Activated T-helper 1 cell treated with anti-CD3 and anti-CD28 coated beads, Interleukin-12 subunit alpha, Interleukin-12 subunit beta, Interleukin-2, Interleukin-4 antibody, amounts not matched to agents 30 ng/mL and 10 ng/mL and 1 ng/mL, durations not matched to agents 14 hours and 24 hours and 36 hours (primary cell): ENCODE measurements around the gene OPA1. TPM values are rescaled to one million over a fixed set of nuclear protein-coding genes. Genes with fewer than 3 reads are reported as not detected.
A peak's percentile ranks its signal among the peaks of the same experiment; 100 is the strongest.
"Not testable (repeated sequence)": the region's sequence is repeated elsewhere in the genome, so short reads cannot be mapped to it uniquely, and the experiment has no call there.

ENCODE experiments used
- DNase-seq: peaks from one replicate; pipeline ENCODE4 v3.0.0; 2021; ENCODE audit warnings: low spot score
- H3K27ac Mint-ChIP-seq: one replicate; pipeline ENCODE4 v1.8.0; 2021; ENCODE audit warnings: mild to moderate bottlenecking, mixed read lengths
- H3K27me3 Mint-ChIP-seq: one replicate; pipeline ENCODE4 v1.8.0; 2022; ENCODE audit warnings: mild to moderate bottlenecking, moderate library complexity, mixed read lengths; ENCODE audit not compliant: insufficient read depth
- H3K36me3 Mint-ChIP-seq: one replicate; pipeline ENCODE4 v1.8.0; 2021; ENCODE audit warnings: low read depth, mixed read lengths
- H3K4me1 Mint-ChIP-seq: one replicate; pipeline ENCODE4 v1.8.0; 2021; ENCODE audit warnings: low read depth, mixed read lengths
- H3K4me3 Mint-ChIP-seq: one replicate; pipeline ENCODE4 v1.8.0; 2021; ENCODE audit warnings: mild to moderate bottlenecking, moderate library complexity, mixed read lengths
- H3K9me3 Mint-ChIP-seq: one replicate; pipeline ENCODE4 v1.8.0; 2021; ENCODE audit warnings: mixed read lengths
- intact Hi-C: fragments of 100-400 bp; cut with micrococcal nuclease; formaldehyde crosslinking; loops from one replicate; pipeline ENCODE4 v1.15.1; 2024
- total RNA-seq: library from RNA; stranded (reverse); gene quantifications from 2 replicates; pipeline ENCODE4 v1.2.3, GENCODE V29; 2022

OPA1 gene
- total RNA-seq, 1 donor from 2014 or later = 78.1 TPM

DNA sequence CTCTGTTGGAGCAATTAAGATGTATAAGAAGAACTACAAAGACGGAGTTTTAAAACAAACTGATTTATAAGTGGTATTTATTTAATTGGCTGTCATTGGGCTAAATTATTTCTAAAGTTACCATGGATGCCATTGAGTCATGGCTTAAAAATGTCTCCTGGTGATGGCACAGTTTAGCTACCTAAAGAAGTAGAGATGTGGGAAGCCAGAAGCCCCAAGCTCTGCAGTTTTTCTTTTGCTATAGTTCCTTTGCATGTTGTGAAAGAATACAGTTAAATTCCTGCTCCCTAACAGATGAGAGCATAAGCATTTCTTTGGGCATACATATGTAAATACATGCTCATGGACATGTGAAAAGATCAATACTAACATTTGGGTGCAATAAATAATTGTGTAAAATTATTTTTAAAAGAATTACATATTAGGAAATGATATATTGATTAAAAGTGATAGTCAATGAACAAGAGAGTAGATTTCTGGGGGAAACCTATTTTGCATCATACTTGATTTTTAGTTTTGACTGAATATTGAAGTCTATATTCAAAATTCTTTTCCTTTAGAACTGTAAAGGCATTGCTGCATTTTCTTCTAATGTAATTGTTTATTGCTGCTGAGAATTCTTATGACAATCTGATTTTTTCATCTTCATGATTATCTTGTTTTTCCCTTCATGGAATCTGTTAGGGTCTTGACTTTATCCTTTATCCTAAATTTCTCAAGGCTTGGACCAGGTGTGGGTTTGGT, 2.1 kb downstream of the OPA1 start:
- intact Hi-C loops = loop anchor here (5.0 kb wide), 3 partner anchors 542 to 778 kb away; partner anchors contain the start of gene HES1
- H3K4me1 Mint-ChIP-seq = peaks cover 69% of the 10 kb centered on the region
- H3K36me3 Mint-ChIP-seq = peaks cover 29% of the 10 kb centered on the region
- H3K9me3 Mint-ChIP-seq = no peaks in the 10 kb centered on the region
- H3K27ac Mint-ChIP-seq = peak overlapping the region; percentile 53
- no peaks in the 10 kb centered on the region for H3K27me3 Mint-ChIP-seq
- DNase-seq = no peak
- H3K4me3 Mint-ChIP-seq = peak overlapping the region; percentile 98

DNA sequence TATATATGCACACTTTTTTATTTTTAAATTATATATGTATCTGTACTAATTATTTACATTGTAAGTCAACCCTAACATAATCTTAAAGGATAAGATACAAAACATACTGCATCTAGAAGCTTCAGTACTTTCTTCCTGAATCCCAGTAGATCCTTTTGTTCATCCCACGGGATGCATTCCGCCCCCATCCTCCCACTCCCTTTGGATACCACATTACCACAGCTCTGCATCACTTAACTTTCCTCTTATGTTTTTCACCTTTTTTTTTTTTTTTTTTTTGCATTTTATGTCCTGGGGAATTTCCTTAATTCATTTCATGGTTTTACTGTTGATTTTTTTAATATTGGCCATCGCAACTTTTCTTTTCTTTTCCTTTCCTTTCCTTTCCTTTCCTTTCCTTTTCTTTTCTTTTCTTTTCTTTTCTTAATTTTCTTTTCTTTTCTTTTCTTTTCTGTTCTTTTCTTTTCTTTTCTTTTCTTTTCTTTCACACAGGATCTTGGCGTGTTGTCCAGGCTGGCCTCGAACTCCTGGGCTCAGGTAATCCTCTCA, 3.0 kb downstream of the OPA1 start:
- intact Hi-C loops = no loop called here
- Mint-ChIP-seq H3K36me3 (peaks cover 30% of the 10 kb centered on the region), H3K27me3 (no peaks in the 10 kb centered on the region), H3K4me1 (peaks cover 75% of the 10 kb centered on the region), H3K4me3 (peak overlapping the region; percentile 35), H3K27ac (peak overlapping the region; percentile 41), H3K9me3 (no peaks in the 10 kb centered on the region)
- DNase-seq = no peak

DNA sequence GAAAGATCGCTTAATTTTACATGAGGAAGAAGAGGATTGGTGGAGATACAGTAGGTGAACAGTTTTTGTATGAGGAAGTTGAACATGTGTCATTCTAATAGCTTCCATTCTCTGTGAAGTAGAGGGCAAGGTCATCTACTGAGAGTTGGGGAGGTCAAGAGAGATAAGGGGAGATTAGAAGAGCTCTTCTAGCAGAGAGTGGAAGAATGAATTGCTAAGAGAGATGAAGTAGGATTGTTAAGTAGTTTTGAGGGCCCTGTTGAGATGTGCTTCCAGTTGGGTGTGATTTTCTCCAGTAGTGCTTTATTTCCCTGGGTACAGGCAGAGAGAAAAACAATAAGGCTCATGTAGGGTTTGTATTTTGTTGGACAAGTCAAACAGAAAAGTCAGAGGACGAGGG, 5.2 kb downstream of the OPA1 start:
- Mint-ChIP-seq H3K27me3 (no peaks in the 10 kb centered on the region), H3K36me3 (peaks cover 30% of the 10 kb centered on the region)
- intact Hi-C loops = no loop called here

DNA sequence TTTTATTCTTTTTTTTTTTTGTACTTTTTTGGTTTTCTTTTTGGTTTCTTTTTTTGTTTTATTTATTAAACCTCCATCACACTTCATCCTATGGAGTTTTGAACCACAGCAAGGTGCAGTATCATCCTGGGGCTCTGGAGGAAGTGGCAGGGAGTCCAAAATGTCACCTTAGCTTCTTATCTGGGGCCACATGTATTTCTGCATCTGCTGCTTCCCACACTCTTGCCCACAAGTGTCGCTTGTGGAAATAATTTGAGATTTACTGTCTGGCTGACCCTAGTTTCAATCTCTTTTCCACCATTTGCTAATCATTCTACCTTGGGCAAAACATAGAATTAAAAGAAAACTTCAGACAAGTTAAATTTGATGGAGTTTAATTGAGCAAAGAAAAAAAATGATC, 6.4 kb downstream of the OPA1 start:
- DNase-seq = no peak
- Mint-ChIP-seq H3K4me3 (no peak overlapping the region), H3K27ac (no peak overlapping the region), H3K27me3 (no peaks in the 10 kb centered on the region), H3K4me1 (peaks cover 54% of the 10 kb centered on the region), H3K9me3 (no peaks in the 10 kb centered on the region), H3K36me3 (peaks cover 26% of the 10 kb centered on the region)
- intact Hi-C loops = no loop called here

More for the DNA sequence above, 5.2 kb downstream of the OPA1 start:
- Mint-ChIP-seq H3K4me3 (no peak overlapping the region), H3K27ac (no peak overlapping the region), H3K4me1 (peaks cover 63% of the 10 kb centered on the region), H3K9me3 (no peaks in the 10 kb centered on the region)
- DNase-seq = no peak

DNA sequence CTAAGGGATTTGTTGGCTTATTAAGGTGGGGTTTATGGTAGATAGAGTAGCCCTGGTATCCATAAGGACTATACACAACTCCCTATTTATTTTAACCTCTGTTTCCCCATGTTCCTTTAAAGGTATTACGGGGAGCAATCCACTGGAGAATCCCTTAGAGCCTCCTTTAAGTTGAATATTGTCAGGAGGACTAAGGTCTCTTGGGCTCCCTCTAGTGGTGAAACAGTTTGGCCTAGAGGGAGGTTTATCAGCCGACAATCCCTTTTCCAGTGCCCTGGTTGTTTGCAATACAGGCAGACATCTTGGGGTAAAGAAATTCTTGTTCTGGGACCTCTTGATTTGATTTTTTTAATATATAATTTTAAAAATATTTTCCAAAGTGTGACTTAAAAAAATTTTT, 12.9 kb downstream of the OPA1 start:
- intact Hi-C loops = loop anchor here (1.0 kb wide), 1 partner anchor 13 kb away; the partner anchor contains the start of gene OPA1
- H3K4me1 Mint-ChIP-seq = peaks cover 24% of the 10 kb centered on the region
- no peaks in the 10 kb centered on the region for H3K27me3 Mint-ChIP-seq
- H3K27ac Mint-ChIP-seq = no peak overlapping the region
- peak; percentile 34 for DNase-seq
- H3K36me3 Mint-ChIP-seq = peaks cover 24% of the 10 kb centered on the region
- peaks cover 20% of the 10 kb centered on the region for H3K9me3 Mint-ChIP-seq
- H3K4me3 Mint-ChIP-seq = no peak overlapping the region

DNA sequence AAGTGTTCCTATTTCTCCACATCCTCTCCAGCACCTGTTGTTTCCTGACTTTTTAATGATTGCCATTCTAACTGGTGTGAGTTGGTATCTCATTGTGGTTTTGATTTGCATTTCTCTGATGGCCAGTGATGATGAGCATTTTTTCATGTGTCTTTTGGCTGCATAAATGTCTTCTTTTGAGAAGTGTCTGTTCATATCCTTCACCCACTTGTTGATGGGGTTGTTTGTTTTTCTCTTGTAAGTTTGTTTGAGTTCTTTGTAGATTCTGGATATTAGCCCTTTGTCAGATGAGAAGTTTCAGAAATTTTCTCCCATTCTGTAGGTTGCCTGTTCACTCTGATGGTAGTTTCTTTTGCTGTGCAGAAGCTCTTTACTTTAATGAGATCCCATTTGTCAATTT, 13.9 kb downstream of the OPA1 start:
- not testable (repeated sequence) for H3K4me3 Mint-ChIP-seq, H3K27ac Mint-ChIP-seq, H3K27me3 Mint-ChIP-seq, DNase-seq
- Mint-ChIP-seq H3K36me3 (peaks cover 27% of the 10 kb centered on the region), H3K4me1 (peaks cover 20% of the 10 kb centered on the region), H3K9me3 (peaks cover 20% of the 10 kb centered on the region)
- intact Hi-C loops = loop anchor here (1.0 kb wide), 1 partner anchor 14 kb away; the partner anchor contains the start of gene OPA1

DNA sequence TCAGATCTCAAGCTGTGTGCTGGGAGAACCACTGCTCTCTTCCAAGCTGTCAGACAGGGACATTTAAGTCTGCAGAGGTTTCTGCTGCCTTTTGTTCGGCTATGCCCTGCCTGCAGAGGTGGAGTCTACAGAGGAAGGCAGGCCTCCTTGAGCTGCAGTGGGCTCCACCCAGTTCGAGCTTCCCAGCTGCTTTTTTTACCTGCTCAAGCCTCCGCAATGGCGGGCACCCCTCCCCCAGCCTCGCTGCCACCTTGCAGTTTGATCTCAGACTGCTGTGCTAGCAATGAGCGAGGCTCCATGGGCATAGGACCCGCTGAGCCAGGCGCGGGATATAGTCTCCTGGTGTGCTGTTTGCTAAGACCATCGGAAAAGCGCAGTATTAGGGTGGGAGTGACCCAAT, 17.5 kb downstream of the OPA1 start:
- H3K27ac Mint-ChIP-seq, H3K27me3 Mint-ChIP-seq, DNase-seq, H3K4me3 Mint-ChIP-seq, intact Hi-C loops: not testable (repeated sequence)
- peaks cover 44% of the 10 kb centered on the region for H3K36me3 Mint-ChIP-seq
- H3K4me1 Mint-ChIP-seq = peaks cover 38% of the 10 kb centered on the region
- H3K9me3 Mint-ChIP-seq = peaks cover 34% of the 10 kb centered on the region

DNA sequence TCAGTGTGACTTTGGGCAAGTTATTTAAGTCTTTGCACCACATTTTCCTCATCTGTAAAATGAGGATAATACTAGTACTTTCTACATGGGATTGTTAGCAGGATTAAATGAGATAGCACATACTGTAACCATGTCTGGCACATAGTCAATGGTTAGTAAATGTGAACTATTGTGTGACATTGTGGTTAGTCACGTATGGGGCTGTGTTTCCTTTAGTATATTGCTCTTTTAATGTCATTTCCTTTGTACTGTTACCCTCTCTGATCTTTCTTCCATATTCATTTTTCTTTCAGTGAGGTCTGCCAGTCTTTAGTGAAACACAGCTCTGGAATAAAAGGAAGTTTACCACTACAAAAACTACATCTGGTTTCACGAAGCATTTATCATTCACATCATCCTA, 21.4 kb downstream of the OPA1 start:
- peaks cover 45% of the 10 kb centered on the region for H3K36me3 Mint-ChIP-seq
- DNase-seq = no peak
- H3K27me3 Mint-ChIP-seq = no peaks in the 10 kb centered on the region
- H3K4me3 Mint-ChIP-seq = peak overlapping the region; percentile 13
- peaks cover 22% of the 10 kb centered on the region for H3K4me1 Mint-ChIP-seq
- H3K27ac Mint-ChIP-seq = peak overlapping the region; percentile 61
- peaks cover 19% of the 10 kb centered on the region for H3K9me3 Mint-ChIP-seq
- intact Hi-C loops = loop anchor here (2.0 kb wide), 1 partner anchor 22 kb away; the partner anchor contains the start of gene OPA1

DNA sequence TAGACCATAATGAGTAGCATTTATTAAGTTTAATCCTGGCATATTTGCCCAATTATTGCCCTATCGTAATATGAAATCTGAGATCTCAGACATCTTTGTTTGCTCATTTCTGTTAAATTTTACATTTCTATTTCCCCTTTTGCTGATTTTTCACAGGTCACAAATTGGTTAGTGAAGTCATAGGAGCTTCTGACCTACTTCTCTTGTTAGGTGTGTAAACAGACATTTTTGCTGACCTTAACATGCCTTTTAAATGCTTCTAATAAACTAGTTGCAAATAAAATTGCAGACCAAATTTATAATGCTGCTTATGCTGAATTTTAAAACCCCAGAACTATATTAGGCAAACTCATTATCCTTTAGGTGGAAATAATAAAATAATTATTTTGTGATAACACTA, 24.6 kb downstream of the OPA1 start:
- H3K4me3 Mint-ChIP-seq = no peak overlapping the region
- DNase-seq = no peak
- peaks cover 8% of the 10 kb centered on the region for H3K9me3 Mint-ChIP-seq
- H3K4me1 Mint-ChIP-seq = peaks cover 46% of the 10 kb centered on the region
- no peaks in the 10 kb centered on the region for H3K27me3 Mint-ChIP-seq
- intact Hi-C loops = no loop called here
- H3K36me3 Mint-ChIP-seq = peaks cover 42% of the 10 kb centered on the region
- no peak overlapping the region for H3K27ac Mint-ChIP-seq

DNA sequence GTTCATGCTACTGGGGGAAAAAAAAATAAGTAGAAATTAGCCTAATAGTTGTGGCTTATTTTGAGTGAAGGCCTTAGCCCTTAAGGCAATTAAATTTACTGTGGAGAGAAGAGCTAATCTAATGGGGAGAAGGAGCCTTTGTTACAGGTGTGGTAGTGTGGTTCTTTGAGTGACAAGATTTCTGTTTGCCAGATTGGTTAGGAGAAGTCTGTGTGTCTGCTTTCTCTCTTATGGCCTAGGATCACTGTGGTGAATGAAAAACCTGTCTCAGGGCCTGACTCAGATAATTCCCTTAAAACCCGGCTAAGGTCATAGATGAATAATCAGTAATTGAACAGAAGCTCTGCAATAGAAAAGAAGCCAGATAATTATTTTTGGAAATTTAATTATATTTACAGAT, 27.0 kb downstream of the OPA1 start:
- intact Hi-C loops = no loop called here
- Mint-ChIP-seq H3K27me3 (no peaks in the 10 kb centered on the region), H3K9me3 (no peaks in the 10 kb centered on the region), H3K27ac (no peak overlapping the region), H3K4me1 (peaks cover 31% of the 10 kb centered on the region), H3K4me3 (no peak overlapping the region), H3K36me3 (peaks cover 38% of the 10 kb centered on the region)
- no peak for DNase-seq

DNA sequence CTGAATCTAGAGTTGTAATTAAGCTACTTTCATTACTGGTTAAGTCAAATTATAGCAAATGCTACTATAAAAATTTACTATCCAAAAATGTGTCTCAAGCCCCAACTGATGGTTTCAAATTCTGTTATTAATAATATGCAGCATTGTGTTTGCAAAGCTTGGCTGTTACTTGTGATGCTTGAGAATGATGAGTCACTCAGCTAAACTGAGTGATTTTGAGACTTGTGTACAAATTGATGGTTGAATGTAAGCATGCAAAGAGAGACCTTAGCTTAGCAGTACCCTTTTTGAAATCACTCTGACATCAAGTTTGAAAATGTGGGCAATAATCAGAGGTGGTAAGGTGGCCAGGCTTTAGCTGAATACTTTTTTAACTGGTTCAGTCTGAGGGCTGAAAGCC, 27.6 kb downstream of the OPA1 start:
- intact Hi-C loops = no loop called here

DNA sequence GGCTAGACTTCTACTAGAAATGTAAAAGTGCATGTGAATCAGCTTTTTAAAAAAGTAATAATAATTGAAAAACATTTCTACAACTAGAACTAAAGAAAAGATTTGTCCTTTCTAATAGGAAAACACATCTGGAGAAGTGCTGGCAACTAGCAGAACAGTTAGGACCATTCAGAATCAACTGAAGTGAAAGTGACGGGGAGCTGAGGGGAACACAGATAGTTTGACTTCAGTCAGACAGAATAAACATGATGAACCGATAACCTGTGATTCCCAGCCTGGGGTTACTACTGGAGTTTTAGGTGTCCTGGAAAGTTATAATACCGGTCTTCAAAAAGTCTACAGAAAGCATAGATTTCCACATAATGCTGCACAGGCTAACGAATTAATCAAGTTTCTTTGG, 28.1 kb downstream of the OPA1 start:
- intact Hi-C loops = no loop called here

More for the DNA sequence above, 27.6 kb downstream of the OPA1 start:
- no peak overlapping the region for H3K4me3 Mint-ChIP-seq
- DNase-seq = no peak
- peak overlapping the region; percentile 14 for H3K27ac Mint-ChIP-seq
- peaks cover 31% of the 10 kb centered on the region for H3K4me1 Mint-ChIP-seq
- H3K27me3 Mint-ChIP-seq = no peaks in the 10 kb centered on the region
- peaks cover 36% of the 10 kb centered on the region for H3K36me3 Mint-ChIP-seq
- no peaks in the 10 kb centered on the region for H3K9me3 Mint-ChIP-seq

DNA sequence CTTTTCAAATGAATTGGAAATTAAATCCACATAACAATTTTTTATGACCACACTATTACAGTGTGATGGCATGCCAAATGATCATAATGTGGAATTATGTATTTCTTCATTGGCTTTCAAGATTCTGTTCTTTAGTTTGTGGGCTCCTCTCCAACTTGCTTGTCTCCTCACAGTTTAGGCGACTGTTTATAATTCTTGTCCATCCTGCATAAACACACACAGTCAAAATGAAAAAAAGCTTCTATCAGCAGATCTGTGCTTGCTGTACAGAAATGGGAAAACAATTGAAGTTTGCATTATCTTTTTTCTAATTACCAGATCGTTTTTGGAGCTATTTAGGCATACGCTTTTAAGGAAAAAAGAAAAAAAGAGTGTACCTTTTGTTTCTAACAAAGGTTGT, 37.0 kb downstream of the OPA1 start:
- Mint-ChIP-seq H3K36me3 (peaks cover 14% of the 10 kb centered on the region), H3K9me3 (no peaks in the 10 kb centered on the region), H3K27me3 (no peaks in the 10 kb centered on the region), H3K4me3 (no peak overlapping the region), H3K4me1 (no peaks in the 10 kb centered on the region), H3K27ac (no peak overlapping the region)
- intact Hi-C loops = no loop called here
- DNase-seq = no peak

More for the DNA sequence above, 28.1 kb downstream of the OPA1 start:
- H3K4me3 Mint-ChIP-seq = no peak overlapping the region
- peaks cover 31% of the 10 kb centered on the region for H3K4me1 Mint-ChIP-seq
- peaks cover 37% of the 10 kb centered on the region for H3K36me3 Mint-ChIP-seq
- H3K9me3 Mint-ChIP-seq = no peaks in the 10 kb centered on the region
- H3K27me3 Mint-ChIP-seq = no peaks in the 10 kb centered on the region
- no peak overlapping the region for H3K27ac Mint-ChIP-seq
- DNase-seq = no peak
